CD4-positive, alpha-beta T cell (primary cell): ENCODE data around the gene SH3RF3. TPM values are rescaled to one million over a fixed set of nuclear protein-coding genes. Genes with fewer than 3 reads are reported as not detected.

Experiments
- ATAC-seq: fragments of 200-7000 bp; cut with Tn5 transposase; one replicate; pipeline ENCODE4 v1.10.0; 2022; ENCODE audit warnings: mild to moderate bottlenecking; ENCODE audit not compliant: poor library complexity
- CTCF ChIA-PET: fragments of 350-600 bp; sonication (Branson Sonifier 250); formaldehyde crosslinking; loops from one replicate; lab custom pipeline; 2021; ENCODE audit warnings: antibody characterized with exemption, inconsistent platforms; lab: Charles Lee
- POLR2A ChIA-PET: fragments of 350-600 bp; sonication (Branson Sonifier 250); formaldehyde crosslinking; loops from one replicate; lab custom pipeline; 2021; ENCODE audit warnings: antibody characterized with exemption, inconsistent platforms; lab: Charles Lee
- DNase-seq, 14 experiments: peaks; one replicate each; pipeline ENCODE4 v3.0.0-alpha.2; 2013 to 2020; ENCODE audit warnings: mixed read lengths in 2 of 14
- H3K27ac ChIP-seq, 2 donors: one replicate each; pipeline versions ENCODE4 v1.5.1 to v1.7.0; 2013; ENCODE audit warnings: low read length in 2 of 2, low read depth in 1 of 2, mild to moderate bottlenecking in 1 of 2
- H3K27me3 ChIP-seq, 2 experiments: 1 replicate in 1 of 2; 2 replicates in 1 of 2; pipeline versions ENCODE4 v1.6.1 to v1.7.0; 2013; ENCODE audit warnings: low read length in 2 of 2, control low read depth in 1 of 2, mild to moderate bottlenecking in 1 of 2, moderate library complexity in 1 of 2; ENCODE audit not compliant: insufficient read depth in 2 of 2, control insufficient read depth in 1 of 2
- H3K36me3 ChIP-seq: one replicate; pipeline ENCODE4 v1.6.1; 2013; ENCODE audit warnings: low read length, control low read depth; ENCODE audit not compliant: insufficient read depth
- H3K4me1 ChIP-seq: one replicate; pipeline ENCODE4 v1.6.1; 2013; ENCODE audit warnings: low read length, control low read depth; ENCODE audit not compliant: insufficient read depth
- H3K4me3 ChIP-seq: one replicate; pipeline ENCODE4 v1.5.1; 2013; ENCODE audit warnings: mild to moderate bottlenecking, low read length, moderate library complexity
- H3K9me3 ChIP-seq, 2 experiments: 1 replicate in 1 of 2; 2 replicates in 1 of 2; pipeline versions ENCODE4 v1.6.1 to v1.7.0; 2013; ENCODE audit warnings: low read length in 2 of 2, mild to moderate bottlenecking in 2 of 2, control low read depth in 1 of 2, moderate library complexity in 1 of 2; ENCODE audit not compliant: control insufficient read depth in 1 of 2, insufficient read depth in 1 of 2
- H3K27ac Mint-ChIP-seq: one replicate; pipeline ENCODE4 v1.8.0; 2020; ENCODE audit warnings: mixed read lengths
- H3K27me3 Mint-ChIP-seq: one replicate; pipeline ENCODE4 v1.8.0; 2021; ENCODE audit warnings: mixed read lengths
- H3K36me3 Mint-ChIP-seq: one replicate; pipeline ENCODE4 v1.8.0; 2021; ENCODE audit warnings: low read depth, mixed read lengths
- H3K4me1 Mint-ChIP-seq: one replicate; pipeline ENCODE4 v1.8.0; 2021; ENCODE audit warnings: low read depth, mixed read lengths
- H3K4me3 Mint-ChIP-seq: one replicate; pipeline ENCODE4 v1.8.0; 2020; ENCODE audit warnings: mild to moderate bottlenecking, mixed read lengths
- H3K9me3 Mint-ChIP-seq: one replicate; pipeline ENCODE4 v1.8.0; 2020; ENCODE audit warnings: mixed read lengths
- intact Hi-C, 2 experiments: fragments of 100-400 bp; cut with DNase I in 1 of 2; cut with micrococcal nuclease in 1 of 2; formaldehyde crosslinking; loops; one replicate each; pipeline versions ENCODE4 v1.15.1 to v1.9.0; 2023 to 2025; cut with DNase I, micrococcal nuclease
- total RNA-seq, 174 experiments: library from RNA in 2 of 174; stranded (reverse) in 2 of 174; gene quantifications; one replicate each; pipeline ENCODE4 v1.2.3 and lab custom pipeline; 2021 to 2026
- TF ChIP-seq, protein P1 (sequence below): fragments of 200-600 bp; IDR thresholded peaks from one replicate; pipeline ENCODE4 v1.8.0; 2022; ENCODE audit warnings: antibody characterized with exemption, mild to moderate bottlenecking

Gene SH3RF3
- total RNA-seq, 2 experiments from 2014 or later, result 5.2 to 5.9 TPM

DNA sequence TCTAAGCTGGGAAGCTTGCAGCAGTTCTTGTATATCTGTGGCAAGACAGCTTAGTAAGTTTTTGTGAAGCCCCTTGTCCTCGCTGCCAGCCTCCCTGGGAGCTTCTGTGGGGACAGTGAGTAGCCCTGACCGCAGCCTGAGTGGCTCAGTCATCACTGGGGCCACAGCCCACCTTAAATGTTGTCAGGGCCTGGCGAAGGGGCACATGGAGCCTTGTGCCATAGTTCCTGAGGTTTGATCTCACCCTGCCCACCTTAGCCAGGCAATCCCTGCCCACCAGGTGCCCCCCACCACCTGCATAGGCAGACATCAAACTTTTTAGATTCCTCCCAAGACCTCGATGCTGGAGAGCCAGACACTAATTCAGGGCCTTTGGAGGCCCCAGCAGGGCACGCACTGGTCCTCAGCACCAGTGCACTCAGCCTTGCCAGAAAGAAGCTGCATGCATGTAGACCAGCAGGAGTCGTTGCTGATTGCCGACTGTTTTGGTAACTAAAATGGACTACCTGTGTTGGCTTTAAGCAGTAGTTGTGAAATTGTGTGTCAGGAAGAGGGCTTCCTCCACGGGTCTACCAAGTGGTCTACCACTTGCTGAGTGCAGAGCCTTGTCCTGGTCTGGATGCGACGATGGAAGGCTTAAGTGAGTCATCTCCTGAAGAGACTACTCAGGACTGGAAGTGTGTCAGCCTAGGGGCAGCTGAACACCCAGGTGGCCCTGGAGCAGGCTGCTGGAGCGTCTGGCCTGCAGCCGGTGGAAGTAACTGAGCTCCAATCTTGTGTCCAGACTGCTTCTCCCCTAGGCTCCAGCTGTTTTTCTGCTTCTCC, 251.7 kb downstream of the SH3RF3 start:
- CTCF ChIA-PET, result no interaction called here
- peak in 1 of 14 experiments; percentile 25 for DNase-seq
- Histone ChIP-seq H3K27me3 (no peaks in the 10 kb centered on the region), H3K9me3 (no peaks in the 10 kb centered on the region), H3K36me3 (no peaks in the 10 kb centered on the region), H3K27ac (no peak overlapping the region), H3K4me3 (no peak overlapping the region), H3K4me1 (no peaks in the 10 kb centered on the region)
- H3K27me3 Mint-ChIP-seq, result no peaks in the 10 kb centered on the region
- no peak for ATAC-seq
- no peak overlapping the region for H3K27ac Mint-ChIP-seq
- TF ChIP-seq, protein P1, sequence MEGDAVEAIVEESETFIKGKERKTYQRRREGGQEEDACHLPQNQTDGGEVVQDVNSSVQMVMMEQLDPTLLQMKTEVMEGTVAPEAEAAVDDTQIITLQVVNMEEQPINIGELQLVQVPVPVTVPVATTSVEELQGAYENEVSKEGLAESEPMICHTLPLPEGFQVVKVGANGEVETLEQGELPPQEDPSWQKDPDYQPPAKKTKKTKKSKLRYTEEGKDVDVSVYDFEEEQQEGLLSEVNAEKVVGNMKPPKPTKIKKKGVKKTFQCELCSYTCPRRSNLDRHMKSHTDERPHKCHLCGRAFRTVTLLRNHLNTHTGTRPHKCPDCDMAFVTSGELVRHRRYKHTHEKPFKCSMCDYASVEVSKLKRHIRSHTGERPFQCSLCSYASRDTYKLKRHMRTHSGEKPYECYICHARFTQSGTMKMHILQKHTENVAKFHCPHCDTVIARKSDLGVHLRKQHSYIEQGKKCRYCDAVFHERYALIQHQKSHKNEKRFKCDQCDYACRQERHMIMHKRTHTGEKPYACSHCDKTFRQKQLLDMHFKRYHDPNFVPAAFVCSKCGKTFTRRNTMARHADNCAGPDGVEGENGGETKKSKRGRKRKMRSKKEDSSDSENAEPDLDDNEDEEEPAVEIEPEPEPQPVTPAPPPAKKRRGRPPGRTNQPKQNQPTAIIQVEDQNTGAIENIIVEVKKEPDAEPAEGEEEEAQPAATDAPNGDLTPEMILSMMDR, result no peak
- no peaks in the 10 kb centered on the region for H3K9me3 Mint-ChIP-seq
- peaks cover 4% of the 10 kb centered on the region for H3K4me1 Mint-ChIP-seq
- no peak overlapping the region for H3K4me3 Mint-ChIP-seq
- intact Hi-C loops, result no loop called here
- POLR2A ChIA-PET, result no interaction called here
- no peaks in the 10 kb centered on the region for H3K36me3 Mint-ChIP-seq

DNA sequence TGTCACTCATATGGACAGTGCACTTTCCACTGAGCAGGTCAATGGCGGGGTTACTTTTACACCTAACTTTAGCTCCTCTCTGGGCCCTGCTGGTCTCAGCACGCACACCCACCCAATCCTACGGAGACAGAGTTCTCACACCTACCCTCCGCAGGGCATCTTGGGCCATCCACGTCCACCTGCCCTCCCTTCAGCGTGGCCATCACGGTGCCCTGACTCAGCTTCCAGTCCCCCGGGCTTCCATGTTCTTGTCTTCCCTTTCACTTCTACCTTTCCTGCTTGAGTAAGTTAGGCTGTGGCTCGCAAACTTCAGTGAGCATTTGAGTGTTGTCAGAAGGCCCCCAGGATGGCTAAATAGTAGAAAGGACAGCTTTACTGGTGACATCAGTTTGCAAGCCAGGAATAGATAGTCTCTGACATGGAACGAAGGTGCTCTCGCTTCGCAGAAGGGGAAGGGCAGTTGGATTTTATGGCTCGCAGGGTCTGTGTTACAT, 252.4 kb downstream of the SH3RF3 start:
- ATAC-seq (no peak), DNase-seq (no peak)
- TF ChIP-seq, protein P1, result no peak
- peaks cover 4% of the 10 kb centered on the region for H3K4me1 Mint-ChIP-seq
- Histone ChIP-seq H3K9me3 (no peaks in the 10 kb centered on the region), H3K36me3 (no peaks in the 10 kb centered on the region), H3K27me3 (no peaks in the 10 kb centered on the region), H3K4me3 (no peak overlapping the region), H3K27ac (no peak overlapping the region), H3K4me1 (no peaks in the 10 kb centered on the region)
- H3K27me3 Mint-ChIP-seq, result no peaks in the 10 kb centered on the region
- CTCF ChIA-PET, result no interaction called here
- intact Hi-C loops, result no loop called here
- no peaks in the 10 kb centered on the region for H3K36me3 Mint-ChIP-seq
- no peak overlapping the region for H3K4me3 Mint-ChIP-seq
- POLR2A ChIA-PET, result no interaction called here
- H3K27ac Mint-ChIP-seq, result no peak overlapping the region
- no peaks in the 10 kb centered on the region for H3K9me3 Mint-ChIP-seq

DNA sequence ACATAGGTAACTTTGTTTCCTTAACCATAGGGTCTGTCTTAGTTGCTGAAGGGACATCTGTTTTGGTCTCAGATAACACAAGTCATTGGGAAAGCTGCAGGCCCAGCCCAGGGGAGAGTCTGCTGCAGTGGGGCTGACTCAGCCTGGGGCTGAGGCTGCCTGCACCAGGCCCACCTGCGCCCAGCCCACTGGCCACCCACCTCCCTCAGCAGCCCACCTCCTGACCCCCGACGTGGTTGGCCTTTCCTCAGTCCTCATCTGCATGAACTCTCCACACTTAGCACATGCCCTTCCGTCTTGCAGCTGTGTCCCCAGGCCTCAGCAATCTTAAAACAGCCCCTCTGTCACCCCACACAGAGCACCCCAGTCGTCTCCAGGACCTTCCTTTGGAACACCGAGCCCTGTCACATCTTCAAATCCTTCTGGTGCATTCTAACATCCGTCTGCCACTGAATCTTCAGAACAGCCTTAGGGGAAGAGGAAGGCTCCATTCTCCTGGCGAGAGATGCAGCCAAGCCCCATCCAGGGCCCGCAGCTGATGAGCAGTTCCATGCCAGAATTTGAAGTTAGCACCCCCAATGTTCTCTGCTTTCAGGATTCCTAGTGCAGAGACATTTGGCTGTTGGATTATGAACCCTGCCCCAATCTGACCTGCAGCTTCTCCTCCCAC, 253.4 kb downstream of the SH3RF3 start:
- Histone ChIP-seq H3K9me3 (peaks cover 0 to 3% of the 10 kb centered on the region in 2 experiments), H3K27me3 (no peaks in the 10 kb centered on the region), H3K4me1 (no peaks in the 10 kb centered on the region), H3K27ac (no peak overlapping the region), H3K4me3 (no peak overlapping the region), H3K36me3 (no peaks in the 10 kb centered on the region)
- no peaks in the 10 kb centered on the region for H3K36me3 Mint-ChIP-seq
- no peak overlapping the region for H3K4me3 Mint-ChIP-seq
- no peaks in the 10 kb centered on the region for H3K9me3 Mint-ChIP-seq
- ChIA-PET POLR2A (no interaction called here), CTCF (no interaction called here)
- peak in 1 of 14 experiments; percentile 30 for DNase-seq
- no peak overlapping the region for H3K27ac Mint-ChIP-seq
- H3K27me3 Mint-ChIP-seq, result no peaks in the 10 kb centered on the region
- TF ChIP-seq, protein P1, result no peak
- peaks cover 4% of the 10 kb centered on the region for H3K4me1 Mint-ChIP-seq
- ATAC-seq, result no peak
- intact Hi-C loops, result no loop called here
